Liver (tissue), 9 donors: Measurements from ENCODE around the gene CDH4. TPM values are rescaled to one million over a fixed set of nuclear protein-coding genes. Genes with fewer than 3 reads are reported as not detected.

ENCODE experiments used
- DNase-seq: peaks from one replicate; pipeline ENCODE4 v3.0.0-alpha.2; 2017; ENCODE audit warnings: low spot score
- H3K27ac ChIP-seq, 2 donors: one replicate each; pipeline ENCODE4 v1.7.0; 2013; ENCODE audit warnings: inconsistent platforms in 2 of 2, low read length in 2 of 2, control low read depth in 1 of 2, low read depth in 1 of 2, mild to moderate bottlenecking in 1 of 2
- H3K27me3 ChIP-seq, 4 donors: one replicate each; pipeline versions ENCODE4 v1.6.1 to v1.7.0; 2013; ENCODE audit warnings: low read length in 3 of 4, inconsistent platforms in 1 of 4, mild to moderate bottlenecking in 1 of 4, moderate library complexity in 1 of 4; ENCODE audit not compliant: control insufficient read depth in 4 of 4, insufficient read depth in 4 of 4
- H3K36me3 ChIP-seq, 4 donors: one replicate each; pipeline versions ENCODE4 v1.6.1 to v1.7.0; 2013; ENCODE audit warnings: low read length in 3 of 4, mild to moderate bottlenecking in 3 of 4, low read depth in 1 of 4, moderate library complexity in 1 of 4; ENCODE audit not compliant: control insufficient read depth in 4 of 4, insufficient read depth in 3 of 4
- H3K4me1 ChIP-seq, 4 donors: one replicate each; pipeline versions ENCODE4 v1.6.1 to v1.7.0; 2013; ENCODE audit warnings: low read length in 3 of 4, mild to moderate bottlenecking in 3 of 4, moderate library complexity in 1 of 4; ENCODE audit not compliant: control insufficient read depth in 4 of 4, insufficient read depth in 4 of 4
- H3K4me3 ChIP-seq, 3 donors: one replicate each; pipeline versions ENCODE4 v1.6.1 to v1.7.0; 2013; ENCODE audit warnings: low read length in 3 of 3, control low read depth in 1 of 3, low read depth in 1 of 3, mild to moderate bottlenecking in 1 of 3
- H3K9ac ChIP-seq, 2 donors: one replicate each; pipeline ENCODE4 v1.7.0; 2013; ENCODE audit warnings: low read length in 2 of 2, mild to moderate bottlenecking in 2 of 2, moderate library complexity in 2 of 2, control low read depth in 1 of 2, low read depth in 1 of 2
- H3K9me3 ChIP-seq, 4 donors: one replicate each; pipeline versions ENCODE4 v1.6.1 to v1.7.0; 2013; ENCODE audit warnings: low read length in 3 of 4; ENCODE audit not compliant: control insufficient read depth in 4 of 4
- EGR1 ChIP-seq, 2 donors: IDR thresholded peaks; 2 replicates each; pipeline ENCODE4 v1.6.1; 2016 to 2018; ENCODE audit warnings: antibody characterized with exemption in 2 of 2, low read depth in 2 of 2
- FOXA1 ChIP-seq: IDR thresholded peaks from 2 replicates; pipeline ENCODE4 v1.6.1; 2016; ENCODE audit warnings: antibody characterized with exemption
- FOXA2 ChIP-seq: IDR thresholded peaks from 2 replicates; pipeline ENCODE4 v1.6.1; 2016; ENCODE audit warnings: antibody characterized with exemption
- GABPA ChIP-seq, 2 donors: IDR thresholded peaks in 1 of 2; conservative IDR thresholded peaks in 1 of 2; 2 replicates each; pipeline ENCODE4 v1.6.1; 2016; ENCODE audit warnings: antibody characterized with exemption in 2 of 2, mild to moderate bottlenecking in 1 of 2, moderate library complexity in 1 of 2
- HNF4A ChIP-seq, 2 donors: conservative IDR thresholded peaks; 2 replicates each; pipeline ENCODE4 v1.6.1; 2016; ENCODE audit warnings: antibody characterized with exemption in 2 of 2, mild to moderate bottlenecking in 2 of 2
- HNF4G ChIP-seq: IDR thresholded peaks from 2 replicates; pipeline ENCODE4 v1.6.1; 2016; ENCODE audit warnings: antibody characterized with exemption
- JUND ChIP-seq, 2 donors: IDR thresholded peaks; 2 replicates each; pipeline ENCODE4 v1.6.1; 2016; ENCODE audit warnings: antibody characterized with exemption in 2 of 2
- MAX ChIP-seq: IDR thresholded peaks from 2 replicates; pipeline ENCODE4 v1.6.1; 2016; ENCODE audit warnings: antibody characterized with exemption
- NR2F2 ChIP-seq: IDR thresholded peaks from 2 replicates; pipeline ENCODE4 v1.6.1; 2016; ENCODE audit warnings: antibody characterized with exemption
- RAD21 ChIP-seq, 2 donors: IDR thresholded peaks; 2 replicates each; pipeline ENCODE4 v1.6.1; 2016; ENCODE audit warnings: antibody characterized with exemption in 2 of 2, mild to moderate bottlenecking in 2 of 2
- REST ChIP-seq: IDR thresholded peaks from 2 replicates; pipeline ENCODE4 v1.6.1; 2016; ENCODE audit warnings: antibody characterized with exemption, mild to moderate bottlenecking
- RXRA ChIP-seq, 2 donors: IDR thresholded peaks; 2 replicates each; pipeline ENCODE4 v1.6.1; 2017 to 2018; ENCODE audit warnings: antibody characterized with exemption in 2 of 2, mild to moderate bottlenecking in 1 of 2
- SP1 ChIP-seq: IDR thresholded peaks from 2 replicates; pipeline ENCODE4 v1.6.1; 2018; ENCODE audit warnings: antibody characterized with exemption, mild to moderate bottlenecking
- TAF1 ChIP-seq: conservative IDR thresholded peaks from 2 replicates; pipeline ENCODE4 v1.6.1; 2016; ENCODE audit warnings: antibody characterized with exemption, mild to moderate bottlenecking
- YY1 ChIP-seq: IDR thresholded peaks from 2 replicates; pipeline ENCODE4 v1.6.1; 2016; ENCODE audit warnings: antibody characterized with exemption, mild to moderate bottlenecking
- ZBTB33 ChIP-seq: IDR thresholded peaks from 2 replicates; pipeline ENCODE4 v1.6.1; 2016; ENCODE audit warnings: antibody characterized with exemption
- WGBS: extraction: QIAGEN DNeasy Blood & Tissue Kit; methylation state at CpG from one replicate; pipeline ENCODE4 v1.1.7; 2013; 5-methylcytosine and 5-hydroxymethylcytosine counted together
- polyA plus RNA-seq, 2 donors: library from polyadenylated mRNA; stranded (reverse) in 1 of 2; unstranded in 1 of 2; fragments of 200-250 nt in 1 of 2; fragments of >200 nt in 1 of 2; fragmentation: Nextera tagmentation in 1 of 2; extraction: Ambion mirVana in 1 of 2; gene quantifications; one replicate each; pipeline versions ENCODE4 v1.2.1 to v1.2.3, GENCODE V29; 2013 to 2015
- total RNA-seq, 2 donors: library from RNA; depleted of rRNA; stranded (reverse); fragments of >200 nt; gene quantifications; one replicate each; pipeline ENCODE4 v1.2.3, GENCODE V29; 2014
- TF ChIP-seq, protein P1 (sequence below): IDR thresholded peaks from 2 replicates; pipeline ENCODE4 v1.6.1; 2016; ENCODE audit warnings: antibody characterized with exemption
- TF ChIP-seq, protein P2 (sequence below): fragments of 150-350 bp; IDR thresholded peaks from 2 replicates; pipeline ENCODE4 v1.5.1; 2017; ENCODE audit warnings: improper control_type of control experiment, low read depth, low read length; ENCODE audit not compliant: missing input control
- donor health status: healthy.
- donor health status: healthy.
- donor health status: healthy.
- donor health status: healthy.
- donor health status: healthy.

The CDH4 gene
- total and polyA plus RNA-seq, 4 donors = 0.03 to 0.25 (median 0.19) TPM; not detected in 1

DNA sequence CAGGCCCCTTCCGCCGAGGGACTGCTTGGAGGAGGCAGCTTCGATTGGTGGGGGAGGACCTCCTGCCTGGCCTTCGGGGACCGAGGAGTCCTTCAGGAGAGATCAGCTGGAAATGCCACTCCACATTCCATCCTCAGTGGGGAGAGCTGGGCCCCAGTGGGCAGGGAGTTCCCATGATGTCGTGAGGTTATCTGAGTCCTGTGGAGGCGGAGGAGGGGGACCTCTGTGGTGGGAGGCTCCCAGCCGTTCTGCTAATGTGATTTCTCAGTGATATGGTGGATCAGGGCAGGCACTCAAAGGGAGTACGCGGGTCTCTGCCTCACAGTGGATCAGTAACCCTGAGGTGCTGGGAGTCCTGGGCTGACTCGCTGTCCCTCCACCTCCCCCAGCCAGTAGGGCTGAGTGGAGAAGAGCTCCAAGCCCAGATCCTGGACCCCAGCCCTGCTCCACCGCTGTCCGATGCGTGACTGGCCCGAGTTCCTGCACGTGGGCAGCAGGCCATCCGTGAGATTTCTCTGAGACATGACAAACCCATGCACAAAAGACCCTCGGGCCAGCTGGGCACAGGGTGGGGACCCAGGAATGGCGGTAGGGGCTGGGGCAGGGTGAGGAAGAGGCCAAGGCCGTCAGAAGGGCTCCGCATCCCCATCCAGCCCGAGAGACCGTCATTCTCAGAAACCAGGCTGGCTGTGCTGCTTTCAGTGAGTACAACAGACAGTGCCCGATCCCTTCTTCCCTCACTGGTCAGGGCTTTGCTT is 617.9 kb downstream of the CDH4 start:
- H3K9me3 ChIP-seq = peaks cover 0 to 4% (median 1%) of the 10 kb centered on the region in 4 donors
- no peak overlapping the region for H3K9ac ChIP-seq
- no peak for TF ChIP-seq SP1
- no peak for TF ChIP-seq JUND (IDR thresholded peaks at IDR 0.05)
- TF ChIP-seq GABPA (IDR thresholded peaks at IDR 0.05 in 1 of 2, conservative IDR thresholded peaks at IDR 0.05 in 1 of 2) = no peak
- no peak for TF ChIP-seq ZBTB33
- TF ChIP-seq HNF4G = no peak
- no peak for TF ChIP-seq HNF4A (conservative IDR thresholded peaks at IDR 0.05)
- TF ChIP-seq FOXA2 = no peak
- TF ChIP-seq MAX = no peak
- TF ChIP-seq TAF1 = no peak
- TF ChIP-seq NR2F2 = no peak
- TF ChIP-seq FOXA1 = no peak
- TF ChIP-seq, protein P1, sequence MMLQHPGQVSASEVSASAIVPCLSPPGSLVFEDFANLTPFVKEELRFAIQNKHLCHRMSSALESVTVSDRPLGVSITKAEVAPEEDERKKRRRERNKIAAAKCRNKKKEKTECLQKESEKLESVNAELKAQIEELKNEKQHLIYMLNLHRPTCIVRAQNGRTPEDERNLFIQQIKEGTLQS = no peak
- TF ChIP-seq RXRA (IDR thresholded peaks at IDR 0.05) = no peak
- TF ChIP-seq, protein P2, sequence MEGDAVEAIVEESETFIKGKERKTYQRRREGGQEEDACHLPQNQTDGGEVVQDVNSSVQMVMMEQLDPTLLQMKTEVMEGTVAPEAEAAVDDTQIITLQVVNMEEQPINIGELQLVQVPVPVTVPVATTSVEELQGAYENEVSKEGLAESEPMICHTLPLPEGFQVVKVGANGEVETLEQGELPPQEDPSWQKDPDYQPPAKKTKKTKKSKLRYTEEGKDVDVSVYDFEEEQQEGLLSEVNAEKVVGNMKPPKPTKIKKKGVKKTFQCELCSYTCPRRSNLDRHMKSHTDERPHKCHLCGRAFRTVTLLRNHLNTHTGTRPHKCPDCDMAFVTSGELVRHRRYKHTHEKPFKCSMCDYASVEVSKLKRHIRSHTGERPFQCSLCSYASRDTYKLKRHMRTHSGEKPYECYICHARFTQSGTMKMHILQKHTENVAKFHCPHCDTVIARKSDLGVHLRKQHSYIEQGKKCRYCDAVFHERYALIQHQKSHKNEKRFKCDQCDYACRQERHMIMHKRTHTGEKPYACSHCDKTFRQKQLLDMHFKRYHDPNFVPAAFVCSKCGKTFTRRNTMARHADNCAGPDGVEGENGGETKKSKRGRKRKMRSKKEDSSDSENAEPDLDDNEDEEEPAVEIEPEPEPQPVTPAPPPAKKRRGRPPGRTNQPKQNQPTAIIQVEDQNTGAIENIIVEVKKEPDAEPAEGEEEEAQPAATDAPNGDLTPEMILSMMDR = no peak
- TF ChIP-seq REST = no peak
- no peak for TF ChIP-seq RAD21 (IDR thresholded peaks at IDR 0.05)
- no peak for TF ChIP-seq YY1
- no peak for TF ChIP-seq EGR1 (IDR thresholded peaks at IDR 0.05; ENCODE audit: low read depth in 2 of 2)
- H3K4me3 ChIP-seq = no peak overlapping the region
- H3K27ac ChIP-seq = no peak overlapping the region
- no peaks in the 10 kb centered on the region for H3K4me1 ChIP-seq
- 66% methylated on average over 24 of the region's 24 CpGs for WGBS
- DNase-seq = no peak
- peaks cover 0 to 4% (median 2%) of the 10 kb centered on the region in 4 donors for H3K27me3 ChIP-seq
- no peaks in the 10 kb centered on the region for H3K36me3 ChIP-seq
